ENCODE measurements around the gene BHLHE23.

Gene BHLHE23

GRCh38 chr20:62990306-62990825 is 16.4 kb downstream of the BHLHE23 start:
- Histone ChIP-seq H3K9me3 (ENCODE audit: insufficient read depth, low read length, severe bottlenecking) (no peaks in the 10 kb centered on the region), H4K20me1 (ENCODE audit: insufficient read depth, low read length) (no peaks in the 10 kb centered on the region; the same call in 1 of the 2 replicates), H3K36me3 (ENCODE audit: insufficient read depth, low read length) (no peaks in the 10 kb centered on the region), H3K27ac (ENCODE audit: low read length) (no peak overlapping the region), H3K4me1 (ENCODE audit: insufficient read depth, low read length) (0 out of 2 replicates have a peak, but pooled peaks cover 6% of the 10 kb centered on the region), H2AFZ (ENCODE audit: low read depth, low read length) (no peak overlapping the region), H3K4me2 (ENCODE audit: insufficient read depth, low read length) (no peak overlapping the region), H3K9ac (ENCODE audit: low read depth, low read length) (no peak overlapping the region), H3K4me3 (ENCODE audit: low read depth in 1 of 2, low read length in 2 of 2) (no peak overlapping the region), H3K27me3 (ENCODE audit: insufficient read depth, low read length, poor library complexity) (no peaks in the 10 kb centered on the region), H3K79me2 (ENCODE audit: insufficient read depth, low read length) (no peaks in the 10 kb centered on the region)
- TF ChIP-seq, protein P1, sequence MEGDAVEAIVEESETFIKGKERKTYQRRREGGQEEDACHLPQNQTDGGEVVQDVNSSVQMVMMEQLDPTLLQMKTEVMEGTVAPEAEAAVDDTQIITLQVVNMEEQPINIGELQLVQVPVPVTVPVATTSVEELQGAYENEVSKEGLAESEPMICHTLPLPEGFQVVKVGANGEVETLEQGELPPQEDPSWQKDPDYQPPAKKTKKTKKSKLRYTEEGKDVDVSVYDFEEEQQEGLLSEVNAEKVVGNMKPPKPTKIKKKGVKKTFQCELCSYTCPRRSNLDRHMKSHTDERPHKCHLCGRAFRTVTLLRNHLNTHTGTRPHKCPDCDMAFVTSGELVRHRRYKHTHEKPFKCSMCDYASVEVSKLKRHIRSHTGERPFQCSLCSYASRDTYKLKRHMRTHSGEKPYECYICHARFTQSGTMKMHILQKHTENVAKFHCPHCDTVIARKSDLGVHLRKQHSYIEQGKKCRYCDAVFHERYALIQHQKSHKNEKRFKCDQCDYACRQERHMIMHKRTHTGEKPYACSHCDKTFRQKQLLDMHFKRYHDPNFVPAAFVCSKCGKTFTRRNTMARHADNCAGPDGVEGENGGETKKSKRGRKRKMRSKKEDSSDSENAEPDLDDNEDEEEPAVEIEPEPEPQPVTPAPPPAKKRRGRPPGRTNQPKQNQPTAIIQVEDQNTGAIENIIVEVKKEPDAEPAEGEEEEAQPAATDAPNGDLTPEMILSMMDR (IDR thresholded peaks at IDR 0.05; ENCODE audit: borderline replicate concordance, extremely low read depth, low read length, poor library complexity, severe bottlenecking), result no peak
- TF ChIP-seq EZH2 (IDR thresholded peaks at IDR 0.05; ENCODE audit: borderline replicate concordance, low read depth, low read length, severe bottlenecking), result no peak
- DNase-seq (no peak), ATAC-seq (ENCODE audit: insufficient read depth, low read depth) (no peak)

GRCh38 chr20:62989201-62989601 is 17.6 kb downstream of the BHLHE23 start:
- 0 out of 2 replicates have a peak, but pooled peaks cover 6% of the 10 kb centered on the region for H3K4me1 ChIP-seq (ENCODE audit: insufficient read depth, low read length)
- no peak for ATAC-seq (ENCODE audit: insufficient read depth, low read depth)
- no peak overlapping the region for H3K27ac ChIP-seq (ENCODE audit: low read length)
- no peaks in the 10 kb centered on the region for H3K36me3 ChIP-seq (ENCODE audit: insufficient read depth, low read length)
- no peaks in the 10 kb centered on the region for H3K9me3 ChIP-seq (ENCODE audit: insufficient read depth, low read length, severe bottlenecking)
- DNase-seq, result no peak
- H3K27me3 ChIP-seq (ENCODE audit: insufficient read depth, low read length, poor library complexity), result no peaks in the 10 kb centered on the region
- H3K4me2 ChIP-seq (ENCODE audit: insufficient read depth, low read length), result no peak overlapping the region; the same call in 1 of the 2 replicates
- no peak overlapping the region for H3K9ac ChIP-seq (ENCODE audit: low read depth, low read length)
- no peaks in the 10 kb centered on the region; the same call in 1 of the 2 replicates for H4K20me1 ChIP-seq (ENCODE audit: insufficient read depth, low read length)
- TF ChIP-seq EZH2 (IDR thresholded peaks at IDR 0.05; ENCODE audit: borderline replicate concordance, low read depth, low read length, severe bottlenecking), result no peak
- TF ChIP-seq, protein P1 (IDR thresholded peaks at IDR 0.05; ENCODE audit: borderline replicate concordance, extremely low read depth, low read length, poor library complexity, severe bottlenecking), result no peak
- no peak overlapping the region for H3K4me3 ChIP-seq (ENCODE audit: low read depth in 1 of 2, low read length in 2 of 2)
- no peaks in the 10 kb centered on the region for H3K79me2 ChIP-seq (ENCODE audit: insufficient read depth, low read length)
- no peak overlapping the region for H2AFZ ChIP-seq (ENCODE audit: low read depth, low read length)

DNA sequence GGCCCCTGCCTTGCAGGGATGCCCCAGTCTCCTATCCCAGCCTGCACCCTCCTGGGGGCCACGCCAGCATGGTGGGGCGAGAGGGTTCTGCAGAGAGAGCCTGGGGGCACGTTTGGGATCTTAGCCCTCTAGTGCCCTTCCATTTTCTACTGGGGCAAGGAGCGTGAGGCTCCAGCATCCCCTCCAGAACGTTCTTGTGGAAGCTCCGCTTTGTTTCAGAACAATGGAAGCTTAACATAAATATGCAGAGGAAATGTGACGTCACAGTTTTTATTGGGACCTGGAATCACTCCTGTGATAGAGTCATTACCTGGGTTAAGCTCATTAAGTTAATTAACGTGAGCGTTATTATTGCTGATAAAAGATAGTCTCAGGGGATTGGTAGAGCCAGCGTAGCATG is 19.6 kb downstream of the BHLHE23 start:
- no peak overlapping the region for H3K4me2 ChIP-seq (ENCODE audit: insufficient read depth, low read length)
- H3K36me3 ChIP-seq (ENCODE audit: insufficient read depth, low read length), result no peaks in the 10 kb centered on the region
- TF ChIP-seq, protein P1 (IDR thresholded peaks at IDR 0.05; ENCODE audit: borderline replicate concordance, extremely low read depth, low read length, poor library complexity, severe bottlenecking), result no peak
- no peak for TF ChIP-seq EZH2 (IDR thresholded peaks at IDR 0.05; ENCODE audit: borderline replicate concordance, low read depth, low read length, severe bottlenecking)
- no peaks in the 10 kb centered on the region; the same call in 1 of the 2 replicates for H4K20me1 ChIP-seq (ENCODE audit: insufficient read depth, low read length)
- H2AFZ ChIP-seq (ENCODE audit: low read depth, low read length), result no peak overlapping the region
- H3K4me3 ChIP-seq (ENCODE audit: low read depth in 1 of 2, low read length in 2 of 2), result no peak overlapping the region
- ATAC-seq (ENCODE audit: insufficient read depth, low read depth), result no peak
- no peaks in the 10 kb centered on the region for H3K27me3 ChIP-seq (ENCODE audit: insufficient read depth, low read length, poor library complexity)
- peaks cover 13% of the 10 kb centered on the region for H3K4me1 ChIP-seq (ENCODE audit: insufficient read depth, low read length)
- no peaks in the 10 kb centered on the region for H3K9me3 ChIP-seq (ENCODE audit: insufficient read depth, low read length, severe bottlenecking)
- H3K79me2 ChIP-seq (ENCODE audit: insufficient read depth, low read length), result no peaks in the 10 kb centered on the region
- H3K27ac ChIP-seq (ENCODE audit: low read length), result no peak overlapping the region
- H3K9ac ChIP-seq (ENCODE audit: low read depth, low read length), result no peak overlapping the region
- no peak for DNase-seq
